Adipocyte (in vitro differentiated cells): Measurements from ENCODE around the gene DBX1.

ENCODE experiments used
- DNase-seq: peaks from one replicate; pipeline ENCODE4 v3.0.0-alpha.2; 2015; ENCODE audit warnings: low read depth
- H3K27me3 ChIP-seq: replicated peaks from 2 replicates; pipeline ENCODE4 v1.7.0; 2013; ENCODE audit warnings: mild to moderate bottlenecking, low read length, moderate library complexity; ENCODE audit not compliant: control insufficient read depth, insufficient read depth
- H3K36me3 ChIP-seq: 2 replicates; pipeline ENCODE4 v1.7.0; 2013; ENCODE audit warnings: low read length, mild to moderate bottlenecking, moderate library complexity; ENCODE audit not compliant: control insufficient read depth, insufficient read depth, severe bottlenecking
- H3K4me1 ChIP-seq: 2 replicates; pipeline ENCODE4 v1.7.0; 2013; ENCODE audit warnings: mild to moderate bottlenecking, low read length, moderate library complexity; ENCODE audit not compliant: control insufficient read depth, insufficient read depth
- H3K4me3 ChIP-seq: 2 replicates; pipeline ENCODE4 v1.7.0; 2013; ENCODE audit warnings: mild to moderate bottlenecking, low read length, moderate library complexity
- H3K9ac ChIP-seq: 2 replicates; pipeline ENCODE4 v1.7.0; 2013; ENCODE audit warnings: mild to moderate bottlenecking, low read length, moderate library complexity
- H3K9me3 ChIP-seq: 2 replicates; pipeline ENCODE4 v1.7.0; 2013; ENCODE audit warnings: mild to moderate bottlenecking, low read length, moderate library complexity; ENCODE audit not compliant: control insufficient read depth

The DBX1 gene

DNA sequence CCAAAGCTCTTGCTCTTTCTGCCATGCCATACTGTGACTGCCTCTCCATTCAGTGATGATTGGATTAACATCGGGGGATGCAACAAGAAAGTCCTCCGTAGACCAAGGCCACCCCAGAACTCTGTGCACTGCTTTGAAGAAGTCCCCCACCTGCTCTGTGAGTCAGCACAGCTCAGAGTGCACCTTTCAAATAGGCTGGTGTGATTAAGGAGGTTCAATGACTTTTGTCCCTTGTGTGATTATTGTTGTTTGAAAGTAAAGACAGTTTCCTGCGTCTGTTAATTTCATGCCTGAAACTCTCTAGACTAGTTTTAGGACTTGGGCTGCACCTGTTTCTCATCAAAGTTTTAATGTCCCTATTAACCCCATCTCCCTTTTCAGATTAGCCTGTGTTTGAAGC, 33.0 kb upstream of the DBX1 start:
- Histone ChIP-seq H3K9me3 (no peaks in the 10 kb centered on the region), H3K27me3 (peaks cover 44% of the 10 kb centered on the region), H3K9ac (no peak overlapping the region), H3K36me3 (no peaks in the 10 kb centered on the region), H3K4me1 (peaks cover 5% of the 10 kb centered on the region), H3K4me3 (no peak overlapping the region)
- no peak for DNase-seq

DNA sequence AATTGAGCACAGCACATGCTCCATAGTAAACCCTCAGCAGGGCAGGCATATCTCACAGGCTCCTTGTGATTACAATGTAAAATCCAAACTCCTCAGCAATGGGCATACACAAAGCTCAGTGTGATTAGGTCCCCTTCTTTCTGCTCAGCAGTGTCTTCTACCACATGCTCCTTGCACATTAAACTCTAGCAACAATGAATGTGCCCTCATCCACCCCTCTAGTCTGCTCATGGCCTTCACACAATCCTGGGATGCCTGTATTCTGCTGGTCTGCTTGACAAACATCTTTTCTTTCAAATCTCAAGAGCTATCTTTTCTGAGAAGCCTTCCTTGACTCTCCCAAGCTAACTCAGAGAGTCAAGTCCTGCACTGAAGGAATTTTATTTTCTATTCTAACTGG, 32.4 kb upstream of the DBX1 start:
- peaks cover 43% of the 10 kb centered on the region for H3K27me3 ChIP-seq
- no peak overlapping the region for H3K9ac ChIP-seq
- no peak for DNase-seq
- H3K9me3 ChIP-seq: no peaks in the 10 kb centered on the region
- no peaks in the 10 kb centered on the region for H3K36me3 ChIP-seq
- H3K4me1 ChIP-seq: peaks cover 5% of the 10 kb centered on the region
- no peak overlapping the region for H3K4me3 ChIP-seq

DNA sequence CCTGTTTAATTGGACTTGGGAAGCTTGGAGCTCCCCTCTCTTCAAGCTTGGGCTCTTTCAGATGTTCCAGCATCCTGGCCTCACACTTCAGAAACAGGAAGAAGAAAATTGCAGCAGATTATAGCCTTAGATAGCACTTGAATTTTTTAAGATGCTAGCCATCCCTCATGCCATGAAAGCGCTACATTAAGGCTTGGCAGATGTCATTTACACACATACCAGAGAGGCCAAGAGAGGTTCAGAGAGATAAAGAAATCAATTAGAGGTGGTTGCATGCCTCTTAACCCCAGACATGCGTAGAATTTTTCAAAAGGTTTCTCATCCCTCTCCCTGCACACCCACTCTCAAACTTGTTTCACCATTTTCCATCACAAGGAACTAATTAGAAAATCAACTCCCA, 31.9 kb upstream of the DBX1 start:
- Histone ChIP-seq H3K9me3 (no peaks in the 10 kb centered on the region), H3K4me3 (no peak overlapping the region), H3K27me3 (peaks cover 44% of the 10 kb centered on the region), H3K4me1 (peaks cover 5% of the 10 kb centered on the region), H3K9ac (no peak overlapping the region), H3K36me3 (no peaks in the 10 kb centered on the region)
- DNase-seq: no peak

DNA sequence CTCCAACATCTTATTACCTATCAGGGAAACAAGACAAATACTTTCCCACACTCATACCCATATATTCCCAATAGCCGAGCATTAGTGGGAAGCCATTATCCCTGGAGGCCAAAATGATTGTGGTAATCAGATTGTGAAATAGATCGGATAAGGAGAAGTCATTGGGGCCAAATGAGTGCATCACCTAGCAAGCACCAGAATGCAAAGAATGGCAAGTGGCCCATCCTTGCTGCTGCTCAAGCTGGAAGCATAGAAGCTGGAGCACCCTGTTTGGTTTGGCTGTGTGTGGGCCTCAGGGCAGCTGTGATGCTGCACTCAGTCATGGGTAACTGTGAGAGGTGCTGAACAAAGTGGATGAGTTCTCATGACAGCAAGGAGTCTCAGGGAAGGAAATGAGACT, 18.7 kb upstream of the DBX1 start:
- DNase-seq: no peak
- Histone ChIP-seq H3K27me3 (peaks cover 57% of the 10 kb centered on the region), H3K9me3 (peaks cover 4% of the 10 kb centered on the region), H3K4me1 (no peaks in the 10 kb centered on the region), H3K9ac (no peak overlapping the region), H3K36me3 (no peaks in the 10 kb centered on the region), H3K4me3 (no peak overlapping the region)

DNA sequence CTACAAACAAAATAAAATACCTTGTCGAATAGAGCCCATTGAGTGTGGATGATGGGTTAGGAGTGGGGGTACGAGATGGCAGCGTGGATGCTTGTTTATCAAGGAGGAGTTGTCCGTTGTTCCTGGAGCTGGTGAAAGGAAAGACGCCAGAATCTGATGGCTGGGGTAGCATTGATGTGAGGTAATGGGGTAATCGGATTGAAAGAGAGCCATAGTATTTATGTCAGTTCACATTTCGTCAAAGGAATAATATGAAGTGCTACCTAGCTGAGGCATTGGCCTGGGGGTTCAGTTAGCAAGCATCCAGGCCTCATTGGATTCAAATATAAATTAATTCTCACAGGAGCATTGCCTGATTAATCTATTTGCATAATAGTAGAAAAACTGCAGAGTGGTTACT, 16.9 kb upstream of the DBX1 start:
- DNase-seq: no peak
- H3K27me3 ChIP-seq: peaks cover 63% of the 10 kb centered on the region
- no peak overlapping the region for H3K4me3 ChIP-seq
- peaks cover 6% of the 10 kb centered on the region for H3K9me3 ChIP-seq
- H3K36me3 ChIP-seq: no peaks in the 10 kb centered on the region
- no peak overlapping the region for H3K9ac ChIP-seq
- no peaks in the 10 kb centered on the region for H3K4me1 ChIP-seq

DNA sequence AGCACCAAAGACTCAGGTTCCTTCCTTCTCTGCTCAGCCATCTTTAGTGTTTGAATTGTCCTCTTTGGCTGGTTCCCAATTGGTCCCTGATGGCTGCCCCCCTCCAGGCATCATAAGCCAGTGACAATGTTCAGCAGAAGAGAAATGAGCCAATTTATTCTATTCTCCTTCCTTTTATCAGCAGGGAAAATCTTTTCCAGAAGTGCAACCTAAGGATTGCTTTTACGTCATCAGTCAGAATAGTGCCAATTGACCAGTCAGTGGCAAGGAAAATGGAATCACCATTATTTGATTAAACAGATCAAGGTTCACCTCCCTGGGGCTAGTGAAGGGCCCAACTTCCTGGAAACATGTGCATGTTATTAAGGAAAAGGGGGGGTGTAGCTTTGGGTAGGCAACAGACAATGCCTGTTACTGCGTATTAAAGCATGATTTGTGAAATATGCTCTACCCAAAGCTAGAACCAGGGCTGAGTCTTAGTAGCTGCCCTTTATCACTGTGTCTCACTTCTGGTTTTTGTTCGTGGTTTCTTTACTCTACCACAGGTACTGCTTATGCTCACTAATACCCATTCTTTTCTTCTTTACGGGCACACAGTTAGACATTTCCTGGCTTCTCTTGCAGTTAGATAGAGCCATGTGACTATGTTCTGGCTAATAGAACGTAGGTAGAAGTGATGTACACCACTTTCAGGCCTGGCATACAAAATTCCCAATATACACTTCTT, 12.6 kb upstream of the DBX1 start:
- Histone ChIP-seq H3K36me3 (no peaks in the 10 kb centered on the region), H3K9me3 (peaks cover 16% of the 10 kb centered on the region), H3K4me3 (no peak overlapping the region), H3K9ac (no peak overlapping the region), H3K4me1 (no peaks in the 10 kb centered on the region), H3K27me3 (peaks cover 49% of the 10 kb centered on the region)
- DNase-seq: no peak

DNA sequence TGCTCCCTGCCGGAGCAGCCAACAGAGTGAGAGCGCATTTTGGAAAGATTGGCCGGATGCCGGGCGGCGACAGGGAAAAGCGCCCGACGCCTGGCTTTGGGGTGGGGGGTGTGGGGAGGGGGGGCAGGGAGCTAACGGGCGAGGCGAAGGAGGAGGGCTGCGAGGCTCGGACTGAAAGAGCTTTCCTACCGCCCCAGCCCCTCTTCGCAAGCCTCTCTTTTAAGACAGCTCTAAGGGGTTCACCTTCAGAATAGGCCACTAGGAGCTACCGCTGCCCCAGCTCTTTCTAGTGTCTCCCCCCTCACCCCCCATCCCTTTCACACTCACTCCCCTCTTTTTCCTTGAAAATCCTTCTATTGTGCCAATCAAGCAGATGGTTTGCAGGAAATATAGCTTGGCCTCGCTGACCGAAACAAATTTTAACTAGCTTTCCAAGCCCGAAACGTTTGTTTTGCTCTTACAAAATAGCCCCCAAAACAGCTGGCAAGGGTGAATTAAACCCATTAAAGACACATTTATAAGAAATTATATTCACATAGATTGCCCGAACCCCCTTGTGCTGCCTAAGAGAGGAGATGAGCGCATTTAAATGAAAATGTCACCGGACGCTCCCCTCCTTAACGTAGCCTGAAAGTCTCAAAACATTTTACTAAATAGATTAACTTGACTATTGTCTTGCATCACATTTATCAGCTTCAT, 3.7 kb upstream of the DBX1 start:
- Histone ChIP-seq H3K9ac (no peak overlapping the region), H3K4me3 (peak overlapping the region; percentile 60), H3K9me3 (peaks cover 20% of the 10 kb centered on the region), H3K36me3 (no peaks in the 10 kb centered on the region), H3K4me1 (peaks cover 11% of the 10 kb centered on the region), H3K27me3 (peaks cover 89% of the 10 kb centered on the region)
- no peak for DNase-seq

DNA sequence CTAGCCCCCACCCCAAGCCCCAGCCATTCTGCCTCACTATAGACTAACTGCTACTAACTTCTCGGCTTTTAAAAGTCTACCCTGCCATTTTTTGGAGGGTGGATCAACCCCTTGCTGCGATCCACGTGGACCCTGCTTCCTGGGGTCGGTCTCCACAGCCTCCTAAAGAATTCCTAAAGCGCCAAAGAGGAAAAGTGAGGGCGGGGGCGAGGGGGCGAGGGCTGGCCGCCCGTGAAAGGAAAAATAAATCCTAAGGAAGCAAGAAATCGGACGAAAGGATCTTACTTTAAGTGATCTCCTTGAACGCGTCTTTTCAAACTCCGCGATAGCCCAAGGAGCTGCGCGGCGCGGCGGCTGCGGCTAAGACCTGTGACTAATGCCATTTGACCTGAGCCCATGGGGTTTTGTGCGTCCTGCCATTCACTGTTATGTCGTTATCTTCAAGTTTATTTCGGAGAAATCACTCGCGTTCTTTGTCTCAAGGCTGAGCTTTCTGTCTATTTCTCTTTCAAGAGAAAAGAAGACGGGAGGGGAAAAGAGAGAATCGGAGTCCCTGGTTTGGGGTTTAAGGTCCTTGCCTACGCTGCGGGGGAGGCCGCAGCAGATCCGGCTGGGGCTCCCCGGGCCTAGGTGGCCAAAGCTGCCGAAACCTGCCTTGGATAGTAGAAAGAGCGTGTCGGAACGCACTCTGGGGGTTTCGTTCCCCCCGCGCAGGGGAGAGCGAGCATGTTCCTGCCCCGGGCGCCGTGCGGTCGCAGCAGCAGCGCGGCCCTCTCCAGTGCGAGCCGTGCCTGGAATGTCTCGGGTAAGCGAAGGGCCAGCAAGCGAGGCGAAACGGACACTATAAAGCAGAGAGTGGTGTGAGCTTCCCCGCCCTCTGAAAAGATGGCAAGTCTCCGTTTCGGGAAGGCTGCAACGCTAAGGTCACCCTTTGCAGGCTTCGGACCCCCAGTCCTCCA, 2.8 kb upstream of the DBX1 start:
- Histone ChIP-seq H3K27me3 (peaks cover 85% of the 10 kb centered on the region), H3K36me3 (no peaks in the 10 kb centered on the region), H3K9ac (no peak overlapping the region), H3K4me1 (peaks cover 11% of the 10 kb centered on the region), H3K9me3 (peaks cover 18% of the 10 kb centered on the region), H3K4me3 (peak overlapping the region; percentile 60)
- DNase-seq: peak; percentile 53

DNA sequence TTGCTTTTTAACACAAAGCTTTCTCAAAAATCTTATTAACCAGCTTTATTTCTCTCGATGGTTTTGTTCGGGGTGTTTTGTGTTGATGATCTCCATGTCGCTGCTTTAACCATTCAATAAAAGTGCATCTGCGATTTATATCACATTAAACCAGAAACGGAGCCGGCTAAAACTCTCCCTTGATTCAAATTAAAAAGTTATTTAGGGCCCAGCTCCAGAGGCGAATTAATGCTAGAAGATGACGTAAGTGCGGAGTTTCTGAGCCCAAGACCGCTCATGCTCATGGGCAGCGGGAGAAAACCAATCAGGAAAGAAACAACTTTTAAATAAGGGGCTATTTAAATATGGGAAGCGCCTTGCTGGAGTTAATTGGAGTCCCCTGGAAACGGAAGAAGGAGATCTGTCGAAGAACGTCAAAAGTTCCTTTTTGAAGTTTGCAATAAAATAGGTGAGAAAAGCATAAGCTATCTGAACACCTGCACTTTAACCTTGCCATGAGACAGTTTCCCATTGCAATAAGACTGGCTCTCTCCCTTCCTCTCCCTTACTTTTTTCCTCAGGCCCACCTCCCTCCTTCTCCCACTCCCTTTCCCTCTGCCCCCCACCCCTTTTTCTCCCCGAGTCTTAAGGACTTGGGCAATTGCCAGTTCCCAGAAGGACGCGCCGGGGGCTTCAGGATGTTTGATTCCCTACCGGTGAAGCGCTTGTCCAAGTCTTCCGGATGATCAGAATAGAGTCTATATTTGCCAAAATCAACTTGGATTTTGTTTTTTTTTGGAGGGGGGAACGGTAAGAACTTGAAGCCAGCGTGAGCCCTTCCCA, 1.9 kb upstream of the DBX1 start:
- no peak overlapping the region for H3K9ac ChIP-seq
- peaks cover 13% of the 10 kb centered on the region for H3K9me3 ChIP-seq
- no peaks in the 10 kb centered on the region for H3K36me3 ChIP-seq
- peaks cover 83% of the 10 kb centered on the region for H3K27me3 ChIP-seq
- H3K4me1 ChIP-seq: peaks cover 13% of the 10 kb centered on the region
- H3K4me3 ChIP-seq: no peak overlapping the region
- DNase-seq: no peak

DNA sequence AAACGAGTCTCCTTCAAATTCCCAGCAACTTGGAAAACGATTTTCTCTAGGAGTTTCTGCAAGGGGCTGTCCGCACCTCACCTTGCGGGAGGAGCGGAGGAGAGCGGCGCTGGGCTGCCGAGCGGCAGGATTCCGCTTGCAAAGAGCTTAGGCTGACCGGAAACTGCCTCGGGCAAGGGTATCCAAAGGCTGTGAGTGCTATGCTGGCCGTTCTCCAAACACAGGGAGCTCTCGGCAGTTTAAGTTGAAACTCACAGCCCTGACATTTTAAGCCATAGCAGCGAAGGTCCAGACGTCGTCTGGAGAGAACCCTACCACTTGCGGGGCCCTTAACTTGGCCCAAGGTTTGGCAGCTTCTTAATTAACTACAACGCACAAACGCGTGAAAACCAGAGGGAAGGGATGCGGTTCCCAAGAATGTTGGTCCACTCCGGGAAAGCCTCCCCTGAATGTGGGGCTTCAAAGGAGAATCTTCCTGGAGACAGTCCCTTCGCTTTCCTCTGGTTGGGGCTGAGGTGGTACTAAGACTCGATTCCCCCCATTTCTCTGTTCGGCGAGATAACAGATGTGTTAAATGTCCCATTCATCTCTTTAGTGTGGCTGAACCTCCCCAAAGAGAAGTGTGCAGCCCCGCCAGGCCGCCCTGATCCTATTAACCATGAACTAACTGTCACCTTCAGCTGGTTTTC, 1.1 kb upstream of the DBX1 start:
- Histone ChIP-seq H3K9ac (no peak overlapping the region), H3K4me3 (no peak overlapping the region), H3K36me3 (no peaks in the 10 kb centered on the region), H3K4me1 (peaks cover 15% of the 10 kb centered on the region), H3K9me3 (peaks cover 7% of the 10 kb centered on the region), H3K27me3 (peaks cover 82% of the 10 kb centered on the region)
- peak; percentile 4 for DNase-seq
